PC-3 (cell line): ENCODE data around the gene SHLD2. TPM values are rescaled to one million over a fixed set of nuclear protein-coding genes. Genes with fewer than 3 reads are reported as not detected.

Experiments
- ATAC-seq: fragments of 200-7000 bp; cut with Tn5 transposase; 2 replicates; pipeline ENCODE4 v1.9.1; 2020; ENCODE audit warnings: mild to moderate bottlenecking, moderate library complexity
- BruUV-seq: library from RNA; stranded (reverse); fragments of 400-500 nt; replicated peaks from 2 replicates; lab custom pipeline; 2021; lab: Mats Ljungman, UMichigan
- CTCF ChIA-PET: fragments of 300-600 bp; sonication (Branson Sonifier 250); formaldehyde crosslinking; loops from one replicate; lab custom pipeline; 2022; ENCODE audit warnings: antibody characterized with exemption; lab: Charles Lee
- POLR2A ChIA-PET: fragments of 300-600 bp; sonication (Branson Sonifier 250); formaldehyde crosslinking; loops from one replicate; lab custom pipeline; 2022; ENCODE audit warnings: antibody characterized with exemption; ENCODE audit not compliant: unreplicated experiment; lab: Charles Lee
- DNase-seq: peaks from one replicate; pipeline ENCODE4 v3.0.0-alpha.2; 2015
- H2AFZ ChIP-seq: fragments of 300-600 bp; sonication (generic); 2 replicates; pipeline ENCODE4 v1.6.0; 2016; ENCODE audit warnings: antibody characterized with exemption, low read length
- H3F3A ChIP-seq: fragments of 300-600 bp; sonication (generic); one replicate; pipeline ENCODE4 v1.6.0; 2017; ENCODE audit warnings: antibody characterized with exemption, low read length, control low read depth, mild to moderate bottlenecking; ENCODE audit not compliant: unreplicated experiment
- H3K27ac ChIP-seq: fragments of 300-600 bp; sonication (generic); 2 replicates; pipeline ENCODE4 v1.5.1; 2016; ENCODE audit warnings: mild to moderate bottlenecking, low read length
- H3K27me3 ChIP-seq: fragments of 300-600 bp; sonication (generic); 2 replicates; pipeline ENCODE4 v1.6.1; 2016; ENCODE audit warnings: low read length, mixed read lengths
- H3K36me3 ChIP-seq: fragments of 300-600 bp; sonication (generic); 2 replicates; pipeline ENCODE4 v1.6.1; 2016; ENCODE audit warnings: low read depth, mixed run types, low read length, mixed read lengths
- H3K4me1 ChIP-seq: fragments of 300-600 bp; sonication (generic); 2 replicates; pipeline ENCODE4 v1.5.1; 2016; ENCODE audit warnings: low read length; ENCODE audit not compliant: insufficient read depth
- H3K4me2 ChIP-seq: fragments of 300-600 bp; sonication (generic); 2 replicates; pipeline ENCODE4 v1.6.0; 2016; ENCODE audit warnings: low read length
- H3K4me3 ChIP-seq: fragments of 300-600 bp; sonication (generic); 2 replicates; pipeline ENCODE4 v1.5.1; 2016; ENCODE audit warnings: mild to moderate bottlenecking, low read length, mixed read lengths
- H3K79me2 ChIP-seq: fragments of 300-600 bp; sonication (generic); 2 replicates; pipeline ENCODE4 v1.6.1; 2017; ENCODE audit warnings: low read length, mixed read lengths
- H3K9ac ChIP-seq: fragments of 300-600 bp; sonication (generic); 2 replicates; pipeline ENCODE4 v1.6.0; 2016; ENCODE audit warnings: mild to moderate bottlenecking, low read length
- H3K9me2 ChIP-seq: fragments of 300-600 bp; sonication (generic); replicated peaks from 2 replicates; pipeline ENCODE4 v1.6.1; 2016; ENCODE audit warnings: mixed run types, low read length, mixed read lengths
- H3K9me3 ChIP-seq: fragments of 300-600 bp; sonication (generic); 2 replicates; pipeline ENCODE4 v1.6.1; 2016; ENCODE audit warnings: low read length, mixed read lengths
- H4K20me1 ChIP-seq: fragments of 300-600 bp; sonication (generic); 2 replicates; pipeline ENCODE4 v1.6.1; 2016; ENCODE audit warnings: low read length, mixed read lengths
- CTCF ChIP-seq: fragments of 300-600 bp; sonication (generic); conservative IDR thresholded peaks from 2 replicates; pipeline ENCODE4 v1.5.1; 2017; ENCODE audit warnings: antibody characterized with exemption, low read depth, mild to moderate bottlenecking, low read length
- EZH2 ChIP-seq: fragments of 300-600 bp; sonication (generic); IDR thresholded peaks from one replicate; pipeline ENCODE4 v1.6.1; 2017; ENCODE audit warnings: antibody characterized with exemption, mild to moderate bottlenecking, low read length; ENCODE audit not compliant: unreplicated experiment
- EZH2phosphoT487 ChIP-seq: fragments of 300-600 bp; sonication (generic); IDR thresholded peaks from 2 replicates; pipeline ENCODE4 v1.6.1; 2018; ENCODE audit warnings: mild to moderate bottlenecking, antibody characterized with exemption, low read length, borderline replicate concordance
- intact Hi-C: fragments of 100-400 bp; cut with micrococcal nuclease; formaldehyde crosslinking; loops from 2 replicates; pipeline ENCODE4 v1.9.0; 2023
- total RNA-seq: library from RNA; depleted of rRNA; stranded (reverse); fragments of >200 nt; gene quantifications from 2 replicates; pipeline ENCODE4 v1.2.3, GENCODE V29; 2014

SHLD2 gene
- total RNA-seq, 1 experiment from 2014 or later = 16.0 TPM

GRCh38 chr10:87092861-87093631 is 2.0 kb upstream of the SHLD2 start:
- H3K79me2 ChIP-seq = peaks cover 88% of the 10 kb centered on the region
- peak overlapping the region; percentile 76 for H3K27ac ChIP-seq
- DNase-seq (peak; percentile 75), ATAC-seq (peak; percentile 32)
- ChIA-PET POLR2A (interaction anchor here (0.6 to 1.4 kb wide), 4 partner anchors 9 to 770 kb away, joined by 4 to 7 read pairs (median 4); partner anchors contain the start of genes KLLN and PTEN), CTCF (interaction anchor here (0.8 to 1.0 kb wide), 2 partner anchors 9 to 126 kb away, joined by 3 to 4 read pairs; no protein-coding TSS in a partner anchor)
- peak overlapping the region; percentile 77 for H3K9ac ChIP-seq
- intact Hi-C loops = loop anchor here (1.0 kb wide), 1 partner anchor 122 kb away; no protein-coding TSS in a partner anchor
- H4K20me1 ChIP-seq = peaks cover 8% of the 10 kb centered on the region
- TSS peak; percentile 27 for BruUV-seq
- H2AFZ ChIP-seq = no peak overlapping the region
- peak overlapping the region; percentile 90 for H3K4me2 ChIP-seq
- no peaks in the 10 kb centered on the region for H3K9me2 ChIP-seq
- H3K9me3 ChIP-seq = no peaks in the 10 kb centered on the region
- peaks cover 44% of the 10 kb centered on the region for H3K4me1 ChIP-seq
- H3K27me3 ChIP-seq = no peaks in the 10 kb centered on the region
- H3F3A ChIP-seq = peaks cover 7% of the 10 kb centered on the region
- 0 out of 2 replicates have a peak, but pooled peaks cover 9% of the 10 kb centered on the region for H3K36me3 ChIP-seq
- TF ChIP-seq EZH2 = no peak
- no peak for TF ChIP-seq EZH2phosphoT487
- no peak for TF ChIP-seq CTCF
- H3K4me3 ChIP-seq = peak overlapping the region; percentile 71

- peak; percentile 6 for ATAC-seq
- H3F3A ChIP-seq = peaks cover 7% of the 10 kb centered on the region
- H3K36me3 ChIP-seq = 0 out of 2 replicates have a peak, but pooled peaks cover 5% of the 10 kb centered on the region
- no peaks in the 10 kb centered on the region for H3K9me3 ChIP-seq
- peaks cover 88% of the 10 kb centered on the region for H3K79me2 ChIP-seq
- H4K20me1 ChIP-seq = peaks cover 8% of the 10 kb centered on the region
- H3K9ac ChIP-seq = peak overlapping the region; percentile 77
- H2AFZ ChIP-seq = no peak overlapping the region
- no peaks in the 10 kb centered on the region for H3K27me3 ChIP-seq
- peak overlapping the region; percentile 76 for H3K27ac ChIP-seq
- TF ChIP-seq EZH2phosphoT487 (no peak), CTCF (no peak), EZH2 (no peak)
- intact Hi-C loops = loop anchor here (1.0 kb wide), 1 partner anchor 123 kb away; no protein-coding TSS in a partner anchor
- ChIA-PET CTCF (interaction anchor here (0.6 to 0.8 kb wide), 2 partner anchors 10 to 33 kb away, joined by 3 to 4 read pairs; no protein-coding TSS in a partner anchor), POLR2A (interaction anchor here (0.6 to 1.4 kb wide), 3 partner anchors 9 to 37 kb away, joined by 4 to 7 read pairs (median 4); no protein-coding TSS in a partner anchor)
- peak; percentile 31 for DNase-seq
- peak overlapping the region; percentile 71 for H3K4me3 ChIP-seq
- peak overlapping the region; percentile 90 for H3K4me2 ChIP-seq
- H3K9me2 ChIP-seq = no peaks in the 10 kb centered on the region
- BruUV-seq = TSS peak; percentile 56
- peaks cover 44% of the 10 kb centered on the region for H3K4me1 ChIP-seq
Observed at GRCh38 chr10:87093632-87094372, 1.2 kb upstream of the SHLD2 start.
